Measurements from ENCODE around the gene TES. TPM values are rescaled to one million over a fixed set of nuclear protein-coding genes. Genes with fewer than 3 reads are reported as not detected.

TES gene
- total and polyA plus RNA-seq, 2 of the 13 experiments (the other 11 are each of a cell fraction or from before 2014, with no cell fraction given), result 21.6 to 23.0 TPM

GRCh38 chr7:116162992-116163391 is 47.3 kb upstream of the TES start:
- POLR2A ChIA-PET, result no interaction called here

More at GRCh38 chr7:116162992-116163391, 47.3 kb upstream of the TES start:
- H3K4me2 ChIP-seq (ENCODE audit: low read depth, low read length), result no peak overlapping the region
- no peaks in the 10 kb centered on the region for H4K20me1 ChIP-seq (ENCODE audit: insufficient read depth, low read length)
- no peaks in the 10 kb centered on the region for H3K9me3 ChIP-seq (ENCODE audit: low read length)
- DNase-seq (ENCODE audit: low spot score) (peak; percentile 12), ATAC-seq (no peak), FAIRE-seq (no peak)
- in situ Hi-C loops (cut with HindIII; ENCODE audit: extremely low pct_ligation_motif_present, low pct_unique_long_range_greater_than_20kb), result loop anchor here (25.0 kb wide), 1 partner anchor 649 kb away; no protein-coding TSS in a partner anchor
- TF ChIP-seq NR2F2 (IDR thresholded peaks at IDR 0.05; ENCODE audit: borderline replicate concordance, low read depth) (no peak), STAG1 (CRISPR knock-in tag; IDR thresholded peaks at IDR 0.05) (peak; percentile 50), SMC3 (IDR thresholded peaks at IDR 0.05; ENCODE audit: low read length) (peak; percentile 28; the same call in 1 of the 2 replicates), CTCF (CRISPR knock-in tag; IDR thresholded peaks at IDR 0.05) (peak; percentile 54), ZNF784 (CRISPR knock-in tag; IDR thresholded peaks at IDR 0.05; ENCODE audit: borderline replicate concordance) (no peak), HINFP (CRISPR knock-in tag; IDR thresholded peaks at IDR 0.05; ENCODE audit: low read depth) (no peak)
- TF ChIP-seq, protein P1, sequence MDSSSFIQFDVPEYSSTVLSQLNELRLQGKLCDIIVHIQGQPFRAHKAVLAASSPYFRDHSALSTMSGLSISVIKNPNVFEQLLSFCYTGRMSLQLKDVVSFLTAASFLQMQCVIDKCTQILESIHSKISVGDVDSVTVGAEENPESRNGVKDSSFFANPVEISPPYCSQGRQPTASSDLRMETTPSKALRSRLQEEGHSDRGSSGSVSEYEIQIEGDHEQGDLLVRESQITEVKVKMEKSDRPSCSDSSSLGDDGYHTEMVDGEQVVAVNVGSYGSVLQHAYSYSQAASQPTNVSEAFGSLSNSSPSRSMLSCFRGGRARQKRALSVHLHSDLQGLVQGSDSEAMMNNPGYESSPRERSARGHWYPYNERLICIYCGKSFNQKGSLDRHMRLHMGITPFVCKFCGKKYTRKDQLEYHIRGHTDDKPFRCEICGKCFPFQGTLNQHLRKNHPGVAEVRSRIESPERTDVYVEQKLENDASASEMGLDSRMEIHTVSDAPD (CRISPR knock-in tag; IDR thresholded peaks at IDR 0.05), result no peak
- H3K79me2 ChIP-seq (ENCODE audit: insufficient read depth, low read length), result no peaks in the 10 kb centered on the region
- H3K9ac ChIP-seq (ENCODE audit: insufficient read depth, low read depth, low read length), result no peak overlapping the region
- no peak overlapping the region for H2AFZ ChIP-seq (ENCODE audit: low read length)
- H3K4me3 ChIP-seq (replicated peaks in 1 of 3; ENCODE audit: insufficient read depth in 1 of 3, low read depth in 2 of 3, low read length in 3 of 3), result no peak overlapping the region
- peaks cover 4 to 23% of the 10 kb centered on the region in 2 experiments; a peak in 3 of 5 replicates for H3K27me3 ChIP-seq (ENCODE audit: control insufficient read depth in 1 of 2, insufficient read depth in 2 of 2, low read length in 2 of 2)
- CTCF ChIA-PET (ENCODE audit: low intra/inter-chr PET ratio, low total read pairs), result no interaction called here
- no peak overlapping the region for H3K27ac ChIP-seq (ENCODE audit: extremely low read length, insufficient read depth, low read length)
- no TSS peak for BruUV-seq (replicated peaks)
- peaks cover 4% of the 10 kb centered on the region for H3K4me1 ChIP-seq (ENCODE audit: insufficient read depth, low read length)
- no peaks in the 10 kb centered on the region for H3K36me3 ChIP-seq (replicated peaks in 1 of 2; ENCODE audit: control insufficient read depth in 1 of 2, insufficient read depth in 2 of 2, low read length in 2 of 2)
- intact Hi-C loops (cut with micrococcal nuclease; ENCODE audit: unreplicated experiment), result loop anchor here (1.0 to 10.0 kb wide), 2 partner anchors 73 to 362 kb away; partner anchors contain the start of gene CAV1

All from HepG2 (cell line).